ENCODE measurements around the gene VWCE. TPM values are rescaled to one million over a fixed set of nuclear protein-coding genes. Genes with fewer than 3 reads are reported as not detected.
"Not testable (repeated sequence)": the region's sequence is repeated elsewhere in the genome, so short reads cannot be mapped to it uniquely, and the experiment has no call there.

Gene VWCE
- total and polyA plus RNA-seq, 7 donors: 0.23 to 1.4 (median 0.84) TPM

- WGBS, 3 donors: no CpG with 5 or more reads among the region's 10 CpGs
- DNase-seq; H3K36me3 ChIP-seq (ENCODE audit: insufficient read depth in 1 of 2, low read depth in 1 of 2); H3K27ac ChIP-seq; H3K9me3 ChIP-seq; intact Hi-C loops (cut with DNase I); ATAC-seq; H3K4me3 ChIP-seq; H3K4me1 ChIP-seq: not testable (repeated sequence)
- H3K27me3 ChIP-seq (ENCODE audit: insufficient read depth in 3 of 3, low read length in 2 of 3): peaks cover 0 to 23% (median 0%) of the 10 kb centered on the region in 3 donors
Measured at GRCh38 chr11:61245284-61245964, 49.7 kb downstream of the VWCE start.

- intact Hi-C loops (cut with DNase I); H3K27me3 ChIP-seq (ENCODE audit: insufficient read depth in 3 of 3, low read length in 2 of 3); H3K36me3 ChIP-seq (ENCODE audit: insufficient read depth in 1 of 2, low read depth in 1 of 2); H3K27ac ChIP-seq; DNase-seq; H3K4me3 ChIP-seq; H3K9me3 ChIP-seq; H3K4me1 ChIP-seq: not testable (repeated sequence)
- WGBS, 3 donors: no CpG with 5 or more reads among the region's 5 CpGs
- peak in 1 of 4 donors; percentile 23 for ATAC-seq
Measured at GRCh38 chr11:61241526-61241925, 53.6 kb downstream of the VWCE start.

GRCh38 chr11:61240875-61241274, 54.2 kb downstream of the VWCE start, which contains the start of gene PGA5:
Gene PGA5 (plus strand): TSS chr11:61241175. CDS start chr11:61241227, 52 bp downstream.
- no CpG with 5 or more reads among the region's 8 CpGs for WGBS, 3 donors
- H3K9me3 ChIP-seq; intact Hi-C loops (cut with DNase I): not testable (repeated sequence)

GRCh38 chr11:61240288-61240687, 54.8 kb downstream of the VWCE start:
- WGBS, 3 donors: 65 to 67% (median 65%) methylated on average over 7 of the region's 8 CpGs
- H3K4me3 ChIP-seq; ATAC-seq; H3K27ac ChIP-seq; DNase-seq; H3K4me1 ChIP-seq; H3K27me3 ChIP-seq (ENCODE audit: insufficient read depth in 3 of 3, low read length in 2 of 3); intact Hi-C loops (cut with DNase I); H3K36me3 ChIP-seq (ENCODE audit: insufficient read depth in 1 of 2, low read depth in 1 of 2); H3K9me3 ChIP-seq: not testable (repeated sequence)

More at GRCh38 chr11:61240875-61241274, 54.2 kb downstream of the VWCE start, which contains the start of gene PGA5:
- ATAC-seq; H3K27ac ChIP-seq; H3K36me3 ChIP-seq (ENCODE audit: insufficient read depth in 1 of 2, low read depth in 1 of 2); H3K27me3 ChIP-seq (ENCODE audit: insufficient read depth in 3 of 3, low read length in 2 of 3); H3K4me3 ChIP-seq; H3K4me1 ChIP-seq; DNase-seq: not testable (repeated sequence)

GRCh38 chr11:61237130-61237529, 58.0 kb downstream of the VWCE start:
- H3K4me1 ChIP-seq; H3K27me3 ChIP-seq (ENCODE audit: insufficient read depth in 3 of 3, low read length in 2 of 3); H3K9me3 ChIP-seq; DNase-seq; intact Hi-C loops (cut with DNase I); H3K27ac ChIP-seq; ATAC-seq; H3K4me3 ChIP-seq; H3K36me3 ChIP-seq (ENCODE audit: insufficient read depth in 1 of 2, low read depth in 1 of 2): not testable (repeated sequence)
- WGBS, 3 donors: no CpG with 5 or more reads among the region's 4 CpGs

GRCh38 chr11:61232548-61233145, 62.5 kb downstream of the VWCE start:
- H3K36me3 ChIP-seq (ENCODE audit: insufficient read depth in 1 of 2, low read depth in 1 of 2); intact Hi-C loops (cut with DNase I); H3K9me3 ChIP-seq; H3K27me3 ChIP-seq (ENCODE audit: insufficient read depth in 3 of 3, low read length in 2 of 3); DNase-seq; H3K4me1 ChIP-seq; H3K4me3 ChIP-seq; H3K27ac ChIP-seq; ATAC-seq: not testable (repeated sequence)
- WGBS, 3 donors: no CpG with 5 or more reads among the region's 3 CpGs

- DNase-seq; H3K27me3 ChIP-seq (ENCODE audit: insufficient read depth in 3 of 3, low read length in 2 of 3); H3K27ac ChIP-seq; H3K36me3 ChIP-seq (ENCODE audit: insufficient read depth in 1 of 2, low read depth in 1 of 2); H3K4me1 ChIP-seq; H3K4me3 ChIP-seq; H3K9me3 ChIP-seq; intact Hi-C loops (cut with DNase I); ATAC-seq: not testable (repeated sequence)
- WGBS, 3 donors: no CpG with 5 or more reads among the region's 5 CpGs
Measured at GRCh38 chr11:61231585-61231984, 63.5 kb downstream of the VWCE start.

GRCh38 chr11:61231033-61231432, 64.1 kb downstream of the VWCE start:
- H3K36me3 ChIP-seq (ENCODE audit: insufficient read depth in 1 of 2, low read depth in 1 of 2); H3K27me3 ChIP-seq (ENCODE audit: insufficient read depth in 3 of 3, low read length in 2 of 3); H3K4me1 ChIP-seq; DNase-seq; intact Hi-C loops (cut with DNase I); H3K9me3 ChIP-seq; H3K27ac ChIP-seq; H3K4me3 ChIP-seq: not testable (repeated sequence)
- no CpG with 5 or more reads among the region's 15 CpGs for WGBS, 3 donors
- peak in 3 of 4 donors; percentile 30 to 69 (median 35) for ATAC-seq

- H3K4me1 ChIP-seq; DNase-seq; H3K9me3 ChIP-seq; H3K27ac ChIP-seq; H3K36me3 ChIP-seq (ENCODE audit: insufficient read depth in 1 of 2, low read depth in 1 of 2); intact Hi-C loops (cut with DNase I); ATAC-seq; H3K4me3 ChIP-seq; H3K27me3 ChIP-seq (ENCODE audit: insufficient read depth in 3 of 3, low read length in 2 of 3): not testable (repeated sequence)
- WGBS, 3 donors: no CpG with 5 or more reads among the region's 6 CpGs
Measured at GRCh38 chr11:61229458-61229857, 65.7 kb downstream of the VWCE start.

GRCh38 chr11:61226457-61227137, 68.5 kb downstream of the VWCE start:
- H3K4me1 ChIP-seq; H3K27ac ChIP-seq; H3K9me3 ChIP-seq; ATAC-seq; H3K27me3 ChIP-seq (ENCODE audit: insufficient read depth in 3 of 3, low read length in 2 of 3); H3K4me3 ChIP-seq; H3K36me3 ChIP-seq (ENCODE audit: insufficient read depth in 1 of 2, low read depth in 1 of 2); DNase-seq; intact Hi-C loops (cut with DNase I): not testable (repeated sequence)
- no CpG with 5 or more reads among the region's 10 CpGs for WGBS, 3 donors

- DNase-seq; H3K27ac ChIP-seq; intact Hi-C loops (cut with DNase I); ATAC-seq; H3K9me3 ChIP-seq; H3K4me3 ChIP-seq; H3K4me1 ChIP-seq; H3K36me3 ChIP-seq (ENCODE audit: insufficient read depth in 1 of 2, low read depth in 1 of 2); H3K27me3 ChIP-seq (ENCODE audit: insufficient read depth in 3 of 3, low read length in 2 of 3): not testable (repeated sequence)
- WGBS, 3 donors: no CpG with 5 or more reads among the region's 5 CpGs
Measured at GRCh38 chr11:61222692-61223091, 72.4 kb downstream of the VWCE start.

Data from psoas muscle (tissue), 8 donors.